Activated naive CD4-positive, alpha-beta T cell treated with anti-CD3 and anti-CD28 coated beads, Interleukin-2, amount 50 U/mL, for 72 hours (primary cell): Measurements from ENCODE around the gene NFKB2. TPM values are rescaled to one million over a fixed set of nuclear protein-coding genes. Genes with fewer than 3 reads are reported as not detected.
A peak's percentile ranks its signal among the peaks of the same experiment; 100 is the strongest.

Experiments used
- ATAC-seq, 2 donors: fragments of 150-1000 bp; cut with Tn5 transposase; 2 replicates each; pipeline ENCODE4 v1.10.0; 2021; ENCODE audit warnings: mild to moderate bottlenecking in 2 of 2, moderate library complexity in 2 of 2
- DNase-seq, 2 donors: peaks; one replicate each; pipeline ENCODE4 v3.0.0; 2021 to 2022; ENCODE audit warnings: low spot score in 2 of 2
- H3K27ac Mint-ChIP-seq, 2 donors: one replicate each; pipeline ENCODE4 v1.8.0; 2022; ENCODE audit warnings: mild to moderate bottlenecking in 2 of 2, mixed read lengths in 2 of 2
- H3K36me3 Mint-ChIP-seq, 2 donors: one replicate each; pipeline ENCODE4 v1.8.0; 2022; ENCODE audit warnings: mixed read lengths in 2 of 2
- H3K9me3 Mint-ChIP-seq, 2 donors: one replicate each; pipeline ENCODE4 v1.8.0; 2022; ENCODE audit warnings: mixed read lengths in 2 of 2
- total RNA-seq, 2 donors: library from RNA; stranded (reverse); gene quantifications; one replicate each; pipeline ENCODE4 v1.2.3, GENCODE V29; 2022

The NFKB2 gene
- total RNA-seq = 100 to 1,000 TPM; 213 to 251 TPM

GRCh38 chr10:102395400-102396316 is at the start of gene NFKB2:
Gene NFKB2, plus strand, starts transcription at chr10:102395705. Its CDS starts 255 bp downstream, at chr10:102395960.
- DNase-seq = peak; percentile 90 to 94
- H3K27ac Mint-ChIP-seq = peak within 1 kb of the TSS; percentile 97
- H3K36me3 Mint-ChIP-seq = peaks cover 35 to 42% of the 10 kb centered on the region in 2 donors
- peak; percentile 38 to 42 for ATAC-seq
- H3K9me3 Mint-ChIP-seq = no peaks in the 10 kb centered on the region

- ATAC-seq (peak in 1 of 2 donors; percentile 46), DNase-seq (peak in 1 of 2 donors; percentile 17)
- Mint-ChIP-seq H3K36me3 (peaks cover 0 to 12% of the 10 kb centered on the region in 2 donors), H3K9me3 (no peaks in the 10 kb centered on the region), H3K27ac (peak overlapping the region in 1 of 2 donors; percentile 35)
Observed at GRCh38 chr10:102347236-102347828, 48.2 kb upstream of the NFKB2 start.

DNA sequence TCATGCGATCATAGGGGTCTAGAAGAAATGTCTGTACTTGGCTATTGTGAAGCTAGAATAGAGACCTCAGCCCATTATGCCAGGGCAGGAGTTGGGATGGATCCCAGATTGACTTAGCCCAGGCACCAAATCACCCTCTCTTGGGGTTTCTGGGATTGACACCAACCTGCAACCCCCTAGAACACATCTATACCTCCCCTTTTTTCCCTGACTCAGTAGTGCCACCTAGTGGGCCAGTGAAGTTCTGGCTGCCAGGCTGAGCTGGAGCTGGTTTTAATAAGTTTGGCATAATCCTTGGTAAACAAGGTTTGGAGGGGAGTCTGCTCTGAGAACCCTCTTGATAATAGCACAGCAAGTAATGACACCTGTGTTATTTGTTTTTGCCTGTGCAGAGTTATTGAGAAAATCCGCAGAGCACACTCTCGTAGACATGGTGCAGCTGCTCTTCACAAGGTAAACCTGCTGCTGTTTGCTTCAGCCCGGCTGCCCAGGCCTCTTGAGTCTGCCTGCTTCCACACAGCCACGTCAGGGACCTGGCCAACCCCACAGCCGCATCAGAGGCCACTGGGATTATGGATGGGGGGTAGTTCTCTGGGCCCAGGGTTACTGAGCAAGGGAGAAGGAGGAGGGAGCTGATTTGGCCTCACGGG is 43.3 kb upstream of the NFKB2 start:
- Mint-ChIP-seq H3K36me3 (peaks cover 0 to 8% of the 10 kb centered on the region in 2 donors), H3K9me3 (no peaks in the 10 kb centered on the region), H3K27ac (no peak overlapping the region)
- ATAC-seq (peak; percentile 67 to 77), DNase-seq (peak in 1 of 2 donors; percentile 83)

DNA sequence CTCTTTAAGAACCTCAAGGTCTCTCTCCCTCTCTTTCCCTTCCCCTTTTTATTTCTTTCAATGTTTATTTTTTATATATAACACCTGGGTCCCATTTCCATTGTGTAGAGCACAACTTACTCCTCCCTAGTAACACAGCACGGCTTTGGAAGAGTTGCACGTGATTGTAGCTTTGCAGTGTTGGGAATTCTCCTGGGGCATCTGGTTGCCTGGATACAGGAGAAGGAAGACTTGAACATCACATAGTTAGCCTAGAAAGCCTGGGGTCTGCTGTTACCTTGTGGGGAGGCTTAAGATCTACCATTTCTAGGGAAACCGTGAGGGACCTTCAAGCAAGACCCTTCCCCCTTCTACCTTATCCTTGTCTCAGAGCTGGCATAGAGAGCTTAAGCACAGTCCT is 41.1 kb upstream of the NFKB2 start:
- Mint-ChIP-seq H3K9me3 (no peaks in the 10 kb centered on the region), H3K36me3 (peaks cover 11 to 12% of the 10 kb centered on the region in 2 donors), H3K27ac (no peak overlapping the region)
- ATAC-seq (no peak), DNase-seq (no peak)

GRCh38 chr10:102358712-102359382 is 36.7 kb upstream of the NFKB2 start:
- DNase-seq (no peak), ATAC-seq (peak; percentile 84 to 91)
- peaks cover 31 to 36% of the 10 kb centered on the region in 2 donors for H3K36me3 Mint-ChIP-seq
- no peaks in the 10 kb centered on the region for H3K9me3 Mint-ChIP-seq
- H3K27ac Mint-ChIP-seq = peak overlapping the region; percentile 37 to 47

DNA sequence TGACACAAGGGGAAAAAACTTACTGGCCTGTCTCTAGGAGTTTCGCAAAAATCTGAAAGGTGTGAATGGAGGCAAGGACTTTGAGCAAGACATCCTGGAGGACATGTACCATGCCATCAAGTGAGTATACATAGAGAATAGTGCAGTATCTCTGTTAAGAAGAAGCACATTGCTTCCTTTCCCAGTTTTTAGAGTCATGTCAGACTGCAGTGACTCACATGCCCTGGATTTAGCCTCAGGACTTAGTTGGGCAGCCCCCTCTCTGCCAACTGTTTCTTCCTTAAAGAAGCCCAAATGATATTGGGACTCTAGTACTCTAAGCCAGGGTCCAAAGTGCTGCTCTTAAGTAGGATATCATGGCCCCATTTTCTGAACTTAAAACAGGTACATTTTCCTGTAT is 28.1 kb upstream of the NFKB2 start:
- peaks cover 24 to 38% of the 10 kb centered on the region in 2 donors for H3K36me3 Mint-ChIP-seq
- ATAC-seq (no peak), DNase-seq (no peak)
- no peaks in the 10 kb centered on the region for H3K9me3 Mint-ChIP-seq
- H3K27ac Mint-ChIP-seq = peak overlapping the region in 1 of 2 donors; percentile 24

- no peak for DNase-seq
- Mint-ChIP-seq H3K36me3 (peaks cover 17 to 32% of the 10 kb centered on the region in 2 donors), H3K9me3 (no peaks in the 10 kb centered on the region), H3K27ac (peak overlapping the region in 1 of 2 donors; percentile 25)
- no peak for ATAC-seq
Observed at GRCh38 chr10:102368077-102368476, 27.4 kb upstream of the NFKB2 start.

DNA sequence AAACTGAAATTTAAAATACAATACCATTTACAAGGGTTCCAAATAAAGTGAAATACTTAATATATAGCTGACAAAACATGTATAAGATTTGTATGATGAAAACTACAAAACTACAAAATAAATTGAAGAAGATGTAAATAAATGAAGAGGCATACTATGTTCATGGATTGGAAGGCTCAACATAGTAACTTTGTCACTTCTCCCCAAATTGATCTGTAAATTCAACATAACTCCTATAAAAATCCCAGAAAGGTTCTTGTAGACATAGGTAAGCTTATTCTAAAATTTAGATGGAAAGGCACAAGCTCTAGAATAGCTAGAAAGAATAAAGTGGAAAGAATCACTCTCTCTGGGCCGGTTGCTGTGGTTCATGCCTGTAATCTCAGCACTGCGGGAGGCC is 24.2 kb upstream of the NFKB2 start:
- ATAC-seq (no peak), DNase-seq (no peak)
- Mint-ChIP-seq H3K9me3 (no peaks in the 10 kb centered on the region), H3K36me3 (peaks cover 16 to 19% of the 10 kb centered on the region in 2 donors), H3K27ac (no peak overlapping the region)

- Mint-ChIP-seq H3K27ac (peak overlapping the region in 1 of 2 donors; percentile 55), H3K36me3 (peaks cover 13 to 15% of the 10 kb centered on the region in 2 donors), H3K9me3 (no peaks in the 10 kb centered on the region)
- no peak for DNase-seq
- peak in 1 of 2 donors; percentile 30 for ATAC-seq
Observed at GRCh38 chr10:102375250-102375649, 20.3 kb upstream of the NFKB2 start.

DNA sequence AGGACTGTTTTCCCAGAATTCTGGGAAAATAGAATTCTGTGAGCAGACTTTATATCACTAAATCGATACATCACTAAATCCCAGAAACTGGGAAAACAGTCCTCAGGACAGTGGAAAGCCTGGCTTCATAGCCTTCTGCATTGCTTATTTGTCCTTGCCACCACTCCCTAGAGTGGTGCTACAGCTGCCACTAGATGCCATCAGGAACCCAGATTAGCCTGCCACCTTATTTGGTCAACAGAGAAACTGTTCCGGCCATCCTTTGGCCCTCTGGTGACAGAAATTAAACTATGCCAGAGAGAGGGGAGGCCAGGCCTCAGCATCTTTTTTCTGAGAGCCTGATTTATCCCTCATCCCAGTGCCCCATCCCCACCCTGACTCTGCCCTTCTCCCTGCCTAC is 19.6 kb upstream of the NFKB2 start:
- no peak for DNase-seq
- Mint-ChIP-seq H3K9me3 (no peaks in the 10 kb centered on the region), H3K27ac (no peak overlapping the region), H3K36me3 (peaks cover 7 to 9% of the 10 kb centered on the region in 2 donors)
- no peak for ATAC-seq

- ATAC-seq (no peak), DNase-seq (no peak)
- H3K36me3 Mint-ChIP-seq = peaks cover 0 to 7% of the 10 kb centered on the region in 2 donors
- H3K27ac Mint-ChIP-seq = no peak overlapping the region
- no peaks in the 10 kb centered on the region for H3K9me3 Mint-ChIP-seq
Observed at GRCh38 chr10:102376901-102377300, 18.6 kb upstream of the NFKB2 start.

DNA sequence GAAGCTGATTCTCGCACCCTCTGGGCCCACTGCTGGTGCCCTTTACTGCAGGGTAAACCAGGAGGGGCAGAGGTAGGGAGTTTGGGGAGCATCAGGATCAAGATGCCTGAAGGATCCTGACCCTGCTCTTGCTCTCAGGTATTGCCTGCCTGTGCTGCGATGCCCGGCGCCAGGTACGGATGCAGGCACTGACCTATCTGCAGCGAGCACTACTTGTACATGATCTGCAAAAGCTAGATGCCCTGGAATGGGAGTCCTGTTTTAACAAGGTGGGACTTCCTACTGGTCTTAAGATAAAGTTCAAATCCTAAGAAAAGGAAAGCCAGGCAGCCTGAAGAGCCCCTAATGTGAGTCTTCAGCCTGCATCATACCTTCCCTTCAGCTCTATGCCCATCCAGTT is 16.1 kb upstream of the NFKB2 start:
- ATAC-seq = no peak
- Mint-ChIP-seq H3K27ac (no peak overlapping the region), H3K9me3 (no peaks in the 10 kb centered on the region), H3K36me3 (peaks cover 0 to 7% of the 10 kb centered on the region in 2 donors)
- no peak for DNase-seq

GRCh38 chr10:102381983-102382382 is 13.5 kb upstream of the NFKB2 start:
- H3K36me3 Mint-ChIP-seq = no peaks in the 10 kb centered on the region
- ATAC-seq = no peak
- no peak for DNase-seq
- no peaks in the 10 kb centered on the region for H3K9me3 Mint-ChIP-seq
- peak overlapping the region in 1 of 2 donors; percentile 18 for H3K27ac Mint-ChIP-seq

DNA sequence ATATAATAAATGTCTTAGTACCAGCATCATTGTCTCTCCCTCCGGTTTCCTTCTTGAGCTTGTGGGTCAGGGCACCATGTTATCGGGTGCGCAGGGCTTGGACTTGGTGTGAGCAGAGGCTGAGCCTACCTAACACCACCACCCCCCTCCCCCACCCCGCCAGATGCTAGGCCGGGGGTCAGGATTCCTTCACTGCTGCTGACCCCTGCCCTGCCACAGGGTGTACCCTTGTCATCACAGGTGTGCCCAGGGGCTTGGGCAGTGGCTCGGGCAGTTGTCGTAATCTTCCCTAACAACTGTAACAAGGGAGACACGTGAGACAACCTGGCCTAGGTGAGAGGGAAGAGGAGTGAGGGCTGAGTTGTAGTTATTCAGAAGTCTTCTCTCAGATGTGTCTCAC is 12.6 kb upstream of the NFKB2 start:
- no peak for ATAC-seq
- DNase-seq = no peak
- Mint-ChIP-seq H3K9me3 (no peaks in the 10 kb centered on the region), H3K36me3 (no peaks in the 10 kb centered on the region), H3K27ac (no peak overlapping the region)

DNA sequence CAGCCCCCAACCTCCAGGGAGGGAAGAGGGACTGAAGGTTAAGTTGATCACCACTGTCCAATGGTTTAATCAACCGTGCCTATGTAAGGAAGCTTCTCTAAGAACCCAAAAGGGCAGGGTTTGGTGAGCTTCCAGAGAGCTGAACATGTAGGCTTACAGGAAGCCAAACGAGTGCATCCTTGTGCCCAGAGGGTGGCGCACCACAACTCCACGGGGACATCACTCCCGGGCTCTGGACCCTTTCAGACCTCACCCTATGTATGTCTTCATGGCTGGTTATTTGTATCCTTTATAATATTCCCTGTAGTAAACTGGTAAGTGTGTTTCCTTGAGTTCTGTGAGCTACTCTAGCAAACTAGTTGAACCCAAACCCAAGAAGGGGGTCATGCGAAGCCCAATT is 11.5 kb upstream of the NFKB2 start:
- peak in 1 of 2 donors; percentile 42 for ATAC-seq

DNA sequence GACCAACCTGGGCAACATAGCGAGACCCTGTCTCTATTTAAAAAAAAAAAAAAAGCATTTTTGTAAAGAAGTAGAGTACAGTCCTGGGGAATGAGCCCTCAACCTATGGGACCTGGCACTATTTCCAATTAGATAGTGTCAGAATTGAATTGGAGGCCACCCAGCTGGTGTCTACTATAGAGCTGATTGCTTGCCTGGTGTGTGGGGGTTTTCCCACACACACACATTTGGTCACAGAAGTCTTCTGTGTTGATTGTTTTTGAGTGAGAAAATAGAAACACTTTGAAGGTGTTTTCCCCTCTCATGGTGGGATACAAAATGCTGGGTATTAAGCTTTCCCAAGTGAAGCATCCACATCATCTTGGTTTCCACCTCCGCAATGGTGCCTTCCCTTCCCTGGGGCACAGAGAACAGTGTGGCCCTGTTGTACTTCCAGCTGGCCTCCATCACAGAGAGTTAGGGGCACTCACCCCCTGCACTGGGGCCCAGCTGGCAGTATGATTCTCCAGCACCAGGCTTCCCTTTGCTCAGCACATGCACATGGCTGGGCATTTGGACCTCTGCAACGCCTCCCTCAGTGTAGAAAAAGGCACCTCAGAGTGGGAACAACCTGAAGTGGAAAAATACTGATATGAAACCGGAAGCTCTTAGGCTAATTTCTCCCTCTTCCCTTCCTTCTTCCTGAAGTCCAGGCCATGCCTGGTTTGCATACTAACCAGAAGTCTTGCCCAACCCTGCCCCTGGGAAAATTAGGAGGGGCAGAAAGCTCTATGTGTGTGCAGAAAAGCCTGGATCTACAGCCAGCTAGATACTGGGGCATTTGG is 10.7 kb upstream of the NFKB2 start:
- H3K27ac Mint-ChIP-seq = peak overlapping the region in 1 of 2 donors; percentile 57
- H3K36me3 Mint-ChIP-seq = no peaks in the 10 kb centered on the region
- no peak for ATAC-seq
- no peaks in the 10 kb centered on the region for H3K9me3 Mint-ChIP-seq
- no peak for DNase-seq

More for the DNA sequence above, 11.5 kb upstream of the NFKB2 start:
- H3K27ac Mint-ChIP-seq = no peak overlapping the region
- no peaks in the 10 kb centered on the region for H3K36me3 Mint-ChIP-seq
- DNase-seq = no peak
- H3K9me3 Mint-ChIP-seq = no peaks in the 10 kb centered on the region
